GM12873 (cell line): ENCODE measurements around the gene KRT79.

Experiments used
- CTCF ChIP-seq: IDR thresholded peaks from 2 replicates; pipeline ENCODE4 v1.5.1; 2012; ENCODE audit warnings: low read depth, mild to moderate bottlenecking, moderate library complexity, low read length, control low read depth; ENCODE audit not compliant: insufficient read depth; ENCODE audit errors: missing control alignments

Gene KRT79

GRCh38 chr12:52802442-52802841 is 31.7 kb downstream of the KRT79 start:
- TF ChIP-seq CTCF, result no peak

DNA sequence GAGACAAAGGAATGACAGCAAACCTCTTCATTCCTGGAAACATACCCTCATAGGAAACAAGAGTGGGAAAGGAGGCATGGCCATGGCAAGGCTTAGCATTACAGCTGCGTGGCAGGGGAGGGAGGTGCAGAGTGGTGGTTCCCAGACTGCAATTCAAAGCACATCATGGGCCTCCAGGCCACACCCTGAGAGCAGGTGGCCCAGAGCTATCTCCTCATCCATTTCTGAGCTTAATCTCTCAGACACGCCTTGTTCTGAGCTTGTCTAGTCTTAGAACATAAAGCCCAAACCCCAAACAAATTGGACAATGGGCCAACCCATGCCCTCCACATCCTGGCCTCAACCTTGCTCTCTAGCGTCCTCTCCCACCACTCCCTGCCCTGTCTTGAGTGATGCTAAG is 32.3 kb downstream of the KRT79 start:
- no peak for TF ChIP-seq CTCF

GRCh38 chr12:52800259-52800917 is 33.7 kb downstream of the KRT79 start:
- TF ChIP-seq CTCF, result no peak

DNA sequence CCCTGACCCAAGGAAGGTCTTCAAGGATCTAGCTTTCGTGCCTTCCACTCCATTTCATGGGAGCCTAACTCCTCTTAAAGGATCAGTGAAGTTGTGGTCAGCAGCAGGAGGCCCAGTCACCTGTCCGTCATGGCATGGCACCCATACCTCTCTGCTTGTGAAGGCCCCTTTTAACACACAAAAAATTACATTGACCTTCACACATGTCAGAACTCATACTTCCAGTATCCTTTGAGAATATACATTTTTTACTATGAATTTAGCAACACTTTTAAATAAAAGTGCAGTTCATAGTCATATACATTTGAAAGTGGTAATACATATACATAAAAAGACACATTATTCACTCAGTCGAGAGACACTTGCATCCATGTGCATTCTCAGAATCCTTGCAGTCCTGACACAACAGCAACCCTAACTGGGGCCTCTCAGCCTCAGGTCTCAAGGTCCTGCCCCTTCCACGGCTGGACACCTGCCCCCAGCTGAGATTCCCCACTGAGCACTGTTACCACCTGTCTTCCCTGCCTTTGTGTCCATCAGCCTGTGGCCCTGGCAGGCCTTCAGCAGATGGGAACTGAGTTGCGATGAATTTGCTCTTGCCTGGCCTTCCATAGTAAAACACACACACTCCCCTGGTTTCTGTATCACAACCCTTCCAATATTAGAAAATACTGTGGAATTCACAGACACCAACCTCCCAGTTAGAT is 34.5 kb downstream of the KRT79 start:
- TF ChIP-seq CTCF, result no peak

DNA sequence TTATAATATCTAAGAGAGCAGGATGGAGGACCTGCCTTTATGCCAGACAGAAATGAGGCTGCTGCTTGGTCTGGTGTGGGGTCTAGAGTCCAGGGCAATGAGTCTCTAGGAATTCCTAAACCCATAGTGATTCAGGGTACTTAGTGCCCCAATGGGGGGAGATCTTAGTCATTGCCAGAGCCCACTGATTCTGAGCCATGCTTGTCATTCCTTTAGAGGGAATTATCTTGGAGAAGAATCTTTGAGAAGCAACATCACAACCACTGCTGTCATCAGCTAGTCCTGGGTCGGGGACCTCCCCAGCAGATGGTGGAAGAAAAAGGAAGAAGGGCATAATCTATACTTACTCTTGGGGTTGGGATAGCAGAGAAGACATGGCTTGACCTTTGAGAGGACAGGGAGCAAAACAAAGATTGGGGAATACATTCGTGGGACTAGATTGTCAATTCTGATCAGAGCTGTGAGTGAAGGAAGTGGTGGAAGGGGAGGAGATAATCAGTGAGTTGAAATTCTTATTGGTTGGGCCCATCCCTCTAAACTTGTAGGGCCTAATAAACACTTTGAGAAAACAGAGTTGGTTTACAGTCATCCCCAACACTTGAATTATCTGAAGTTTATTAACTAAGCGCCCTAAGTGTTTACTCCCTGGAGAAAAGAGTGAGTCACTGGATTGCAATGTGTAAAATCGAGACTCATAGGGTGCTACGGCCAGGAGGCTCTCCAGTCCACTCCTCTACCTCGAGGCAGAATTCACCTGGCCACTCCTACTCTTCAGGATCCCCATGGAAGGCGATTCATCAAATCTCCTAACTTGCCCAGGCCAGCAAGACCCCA is 35.2 kb downstream of the KRT79 start:
- no peak for TF ChIP-seq CTCF

DNA sequence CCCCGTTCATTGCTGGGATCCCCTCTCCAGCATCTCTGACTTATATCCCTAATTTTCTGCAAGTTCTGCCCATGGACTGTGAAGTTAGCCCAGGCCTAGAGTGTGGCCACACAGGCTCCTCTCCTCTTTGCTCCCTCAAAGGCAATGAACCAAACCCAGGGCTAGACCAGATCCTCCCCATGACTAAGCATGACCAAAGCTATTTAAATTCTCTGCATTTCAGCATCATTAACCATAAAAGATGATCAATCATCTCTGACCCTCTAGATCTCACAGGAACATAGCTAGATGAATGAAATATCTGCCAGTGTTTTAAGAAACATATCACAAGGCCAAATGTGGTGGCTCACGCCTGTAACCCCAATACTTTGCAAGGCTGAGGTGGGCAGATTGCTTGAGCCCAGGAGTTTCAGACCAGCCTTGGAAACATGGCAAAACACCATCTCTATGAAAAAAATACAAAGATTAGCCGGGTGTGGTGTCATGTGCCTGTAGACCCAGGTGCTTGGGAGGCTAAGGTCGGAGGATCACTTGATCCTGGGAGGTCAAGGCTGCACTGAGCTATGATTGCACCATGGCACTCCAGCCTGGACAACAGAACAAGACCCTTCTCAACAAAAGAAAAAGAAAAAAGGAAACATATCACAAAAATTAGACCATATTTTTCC is 36.0 kb downstream of the KRT79 start:
- TF ChIP-seq CTCF, result no peak

- TF ChIP-seq CTCF, result no peak
Observed at GRCh38 chr12:52797529-52797894, 36.6 kb downstream of the KRT79 start.
